GM21529 (cell line): ENCODE measurements around the gene GRIP1.
A peak's percentile ranks its signal among the peaks of the same experiment; 100 is the strongest.

Experiments
- ATAC-seq: cut with Tn5 transposase; IDR thresholded peaks from one replicate; pipeline ENCODE4 v1.9.1; 2021; ENCODE audit not compliant: unreplicated experiment

Gene GRIP1

DNA sequence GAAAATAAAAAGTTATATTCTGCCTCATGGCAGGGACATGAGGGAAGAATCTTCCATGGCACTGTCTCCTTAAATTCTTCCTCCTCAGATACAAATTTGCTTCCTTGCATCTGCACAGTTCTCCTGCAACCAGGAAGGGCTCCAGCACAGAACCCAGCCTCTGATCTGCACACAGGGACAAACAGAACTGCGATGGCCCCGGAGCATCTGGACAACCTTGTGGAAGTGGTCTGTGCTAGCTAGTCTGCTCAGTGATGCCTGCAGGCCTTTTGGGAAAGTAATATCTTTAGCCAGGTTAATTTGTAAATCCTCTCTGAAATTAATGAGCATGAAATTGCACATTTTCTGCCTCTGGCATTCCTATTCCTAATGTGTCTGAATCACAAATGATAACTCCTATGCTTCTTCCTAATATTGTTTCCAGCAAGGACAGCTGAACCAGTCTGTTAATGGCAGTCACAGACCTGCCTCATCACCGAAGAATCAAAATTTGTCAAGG is 74.8 kb downstream of the GRIP1 start:
- ATAC-seq, result no peak

GRCh38 chr12:66603461-66603860 is 75.4 kb downstream of the GRIP1 start:
- ATAC-seq, result no peak

GRCh38 chr12:66602483-66603143 is 76.3 kb downstream of the GRIP1 start:
- ATAC-seq, result no peak

- no peak for ATAC-seq
Measured at GRCh38 chr12:66600903-66601302, 78.0 kb downstream of the GRIP1 start.

- ATAC-seq, result no peak
Measured at GRCh38 chr12:66599816-66600215, 79.1 kb downstream of the GRIP1 start.

DNA sequence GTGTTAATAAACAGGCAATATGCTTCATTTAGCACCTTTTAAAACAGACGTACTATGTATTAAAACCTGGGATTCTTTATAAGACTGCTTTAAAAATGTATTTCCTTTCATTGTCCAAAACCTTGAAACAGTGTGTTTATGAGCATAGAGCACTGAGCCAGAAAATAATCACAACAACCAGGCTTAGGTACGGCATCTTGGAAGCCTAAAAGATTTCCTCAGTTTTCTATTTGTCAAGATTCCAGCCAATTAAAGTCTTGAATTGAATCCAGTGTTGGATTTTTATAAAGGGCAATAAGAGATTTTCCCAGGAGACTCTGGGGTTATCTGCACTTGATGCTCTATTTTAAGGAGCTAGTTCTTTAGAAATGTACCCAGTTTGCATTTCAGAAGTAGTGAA is 80.3 kb downstream of the GRIP1 start:
- ATAC-seq, result no peak

- no peak for ATAC-seq
Measured at GRCh38 chr12:66598079-66598478, 80.8 kb downstream of the GRIP1 start.

- no peak for ATAC-seq
Measured at GRCh38 chr12:66596199-66596598, 82.7 kb downstream of the GRIP1 start.

- ATAC-seq, result no peak
Measured at GRCh38 chr12:66594688-66595087, 84.2 kb downstream of the GRIP1 start.

DNA sequence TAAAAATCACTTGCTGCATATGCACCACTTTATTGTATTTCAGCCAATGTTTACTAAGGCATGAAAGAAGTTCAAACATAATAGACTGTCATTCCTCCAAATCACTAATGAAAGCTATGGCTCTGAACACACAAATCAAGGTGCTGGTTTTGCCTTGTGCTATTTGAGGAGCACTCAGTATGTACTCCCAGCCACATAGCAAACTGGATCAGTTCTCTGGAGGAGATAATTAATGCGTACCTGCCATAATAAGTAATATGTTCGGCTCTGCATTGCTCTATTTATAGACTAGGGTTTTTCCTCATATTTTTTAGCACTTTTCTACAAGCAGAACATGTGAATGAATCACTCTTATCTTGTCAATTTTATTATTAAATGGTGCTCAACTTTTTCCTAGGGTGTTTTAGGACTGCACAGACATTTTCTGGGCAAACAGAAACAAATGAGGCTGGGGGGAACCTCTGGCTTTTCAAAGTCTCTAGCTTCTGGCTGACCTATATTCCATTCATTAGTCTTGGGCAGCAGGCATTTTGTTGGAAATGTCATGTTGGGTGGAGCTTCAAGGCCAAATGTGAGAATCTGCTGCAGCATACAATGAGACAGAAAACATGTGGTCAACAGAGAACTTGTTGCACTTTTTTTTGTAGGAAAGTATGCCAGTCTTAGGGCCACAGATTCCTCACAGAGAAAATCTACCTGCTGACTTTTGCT is 88.4 kb downstream of the GRIP1 start:
- ATAC-seq, result no peak

GRCh38 chr12:66589095-66589494 is 89.8 kb downstream of the GRIP1 start:
- no peak for ATAC-seq

- no peak for ATAC-seq
Measured at GRCh38 chr12:66587912-66588311, 91.0 kb downstream of the GRIP1 start.

DNA sequence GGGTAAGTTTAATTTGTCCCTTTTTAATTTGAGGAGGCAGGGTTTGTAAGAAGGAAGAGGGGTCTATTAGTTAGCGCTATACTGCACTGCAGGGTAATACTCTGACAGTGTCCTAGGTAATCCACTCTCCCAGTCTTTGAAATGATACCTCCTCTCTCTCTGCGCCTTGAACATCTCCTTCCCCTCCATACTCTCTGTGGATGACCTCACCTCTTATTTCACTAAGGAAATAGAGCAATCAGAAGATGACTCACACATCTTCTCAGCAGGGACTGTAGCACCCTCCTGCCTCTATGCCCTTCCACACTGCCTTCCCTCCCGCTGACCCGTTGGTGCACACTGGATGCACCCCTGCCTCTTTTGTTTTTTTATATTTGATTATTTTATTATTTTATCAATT is 94.2 kb downstream of the GRIP1 start:
- no peak for ATAC-seq

DNA sequence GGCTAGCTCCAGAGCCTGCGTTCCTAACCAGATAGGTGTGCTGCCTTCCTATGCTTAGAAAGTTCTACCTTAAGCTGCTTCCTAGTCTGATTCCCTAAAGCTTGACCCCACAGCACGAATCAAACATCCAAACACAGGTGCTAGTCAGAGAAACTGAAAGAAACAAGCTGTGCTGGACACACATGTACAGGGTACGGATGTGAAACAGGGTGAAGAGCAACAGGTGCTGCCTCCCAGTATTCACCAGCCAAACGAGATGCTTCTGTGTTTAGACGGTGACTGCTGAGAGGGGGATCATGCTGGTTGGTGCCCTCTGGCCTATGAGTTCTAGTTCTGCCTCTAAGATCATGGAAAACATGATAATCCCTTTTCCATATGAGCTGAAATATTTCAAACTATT is 105.3 kb downstream of the GRIP1 start:
- peak; percentile 65 for ATAC-seq

GRCh38 chr12:66572845-66573244 is 106.0 kb downstream of the GRIP1 start:
- ATAC-seq, result no peak

GRCh38 chr12:66571361-66571915 is 107.4 kb downstream of the GRIP1 start:
- ATAC-seq, result no peak

DNA sequence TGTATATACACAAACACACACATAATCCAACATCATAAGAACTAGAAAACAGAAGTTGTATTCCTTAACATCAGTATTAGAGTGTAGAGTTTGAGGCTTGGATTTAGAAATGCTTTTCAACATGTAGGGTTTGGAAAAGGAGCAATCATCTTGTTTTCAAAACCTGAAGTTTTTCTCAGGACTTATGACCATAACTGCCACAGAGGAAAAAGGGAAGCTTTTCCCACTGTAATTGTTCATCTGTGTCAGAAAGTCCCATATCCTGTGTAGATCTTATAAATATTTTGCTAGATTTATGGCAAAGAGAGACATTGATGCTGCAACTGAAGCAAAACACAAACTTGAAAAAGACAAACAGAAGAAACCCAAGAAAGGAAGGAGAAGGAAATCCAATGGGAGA is 115.7 kb downstream of the GRIP1 start:
- ATAC-seq, result no peak

DNA sequence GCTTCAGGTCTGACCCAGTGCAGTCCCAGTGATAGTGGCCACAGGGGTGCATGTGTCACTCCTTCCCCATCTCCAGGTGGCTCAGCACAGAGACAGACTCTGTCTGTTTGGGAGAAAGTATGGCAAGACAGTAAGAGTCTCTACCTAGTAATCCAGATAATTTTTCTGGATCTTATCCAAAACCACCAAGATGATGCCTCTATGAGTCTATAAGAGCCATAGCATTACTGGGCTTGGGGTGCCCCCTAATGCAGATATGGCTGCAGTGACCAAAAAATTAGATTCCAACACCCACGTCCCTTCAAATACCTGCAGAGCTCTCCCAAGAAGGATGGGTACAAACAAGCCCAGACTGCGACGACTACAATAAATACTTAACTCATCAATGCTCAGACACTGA is 123.8 kb downstream of the GRIP1 start:
- ATAC-seq, result no peak

- ATAC-seq, result no peak
Measured at GRCh38 chr12:66552716-66553115, 126.2 kb downstream of the GRIP1 start.

DNA sequence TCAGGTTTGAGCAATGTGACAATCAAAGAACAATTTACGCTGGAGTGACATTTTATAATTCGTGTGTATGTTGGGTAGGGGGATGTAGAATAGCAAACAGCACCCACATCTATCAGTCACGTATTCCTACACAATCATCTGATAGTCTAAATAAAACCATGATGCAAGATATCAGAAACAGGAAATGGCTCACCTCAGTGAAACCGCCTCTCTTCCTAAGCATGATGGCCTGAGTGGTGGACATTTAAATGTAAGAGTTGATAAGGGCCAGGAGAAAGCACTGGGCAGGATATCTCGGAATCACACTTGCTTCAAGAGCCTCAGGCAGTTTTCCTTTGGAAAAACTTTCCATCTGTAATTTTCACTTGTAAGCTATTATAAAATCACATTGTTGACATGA is 128.2 kb downstream of the GRIP1 start:
- ATAC-seq, result no peak

DNA sequence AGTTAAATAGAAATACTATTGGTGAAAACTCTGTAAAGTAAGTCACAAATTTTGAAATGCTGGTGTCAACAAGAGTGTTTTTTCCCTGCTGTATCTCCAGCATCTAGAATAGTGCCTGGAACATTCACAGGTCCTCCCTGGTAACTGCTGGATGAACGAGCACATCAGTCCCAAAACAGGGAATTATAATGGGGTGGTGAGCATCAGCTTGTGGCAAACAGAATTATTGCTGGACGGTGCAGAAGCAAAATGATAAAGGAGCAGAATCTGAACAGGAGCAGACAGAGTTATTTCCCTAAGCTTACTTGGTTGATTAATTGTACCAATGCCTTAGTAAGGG is 129.9 kb downstream of the GRIP1 start:
- no peak for ATAC-seq

- ATAC-seq, result no peak
Measured at GRCh38 chr12:66548338-66549049, 130.4 kb downstream of the GRIP1 start.
